MM.1S (cell line): ENCODE measurements around the gene EIF2S2.

ENCODE experiments used
- CTCF ChIP-seq: fragments of 300-600 bp; sonication (generic); IDR thresholded peaks from 2 replicates; pipeline ENCODE4 v1.5.1; 2016; ENCODE audit warnings: antibody characterized with exemption, low read length, mixed read lengths
- EZH2 ChIP-seq: fragments of 300-600 bp; sonication (generic); optimal IDR thresholded peaks from 2 replicates; pipeline ENCODE3; 2017; ENCODE audit warnings: low read depth, mild to moderate bottlenecking, antibody characterized with exemption, low read length, mixed read lengths

GRCh38 chr20:34104059-34104458 is 8.0 kb downstream of the EIF2S2 start:
- no peak for TF ChIP-seq CTCF
- TF ChIP-seq EZH2 = no peak
